GM18951 (cell line): ENCODE data around the gene ADGRL4.
"Not testable (repeated sequence)": the region's sequence is repeated elsewhere in the genome, so short reads cannot be mapped to it uniquely, and the experiment has no call there.

Source experiments
- POLR2A ChIP-seq: IDR thresholded peaks from 4 replicates; pipeline ENCODE4 v1.6.1; 2011; ENCODE audit warnings: mild to moderate bottlenecking; ENCODE audit not compliant: insufficient read length, insufficient read depth; ENCODE audit errors: extremely low read depth
- in situ Hi-C: fragments of 300-500 bp; cut with MboI; formaldehyde crosslinking; loops from one replicate; pipeline ENCODE4 v1.12.0; 2022; ENCODE audit warnings: low sequenced_read_pairs, mixed read lengths, inconsistent platforms; ENCODE audit not compliant: unreplicated experiment

The ADGRL4 gene

DNA sequence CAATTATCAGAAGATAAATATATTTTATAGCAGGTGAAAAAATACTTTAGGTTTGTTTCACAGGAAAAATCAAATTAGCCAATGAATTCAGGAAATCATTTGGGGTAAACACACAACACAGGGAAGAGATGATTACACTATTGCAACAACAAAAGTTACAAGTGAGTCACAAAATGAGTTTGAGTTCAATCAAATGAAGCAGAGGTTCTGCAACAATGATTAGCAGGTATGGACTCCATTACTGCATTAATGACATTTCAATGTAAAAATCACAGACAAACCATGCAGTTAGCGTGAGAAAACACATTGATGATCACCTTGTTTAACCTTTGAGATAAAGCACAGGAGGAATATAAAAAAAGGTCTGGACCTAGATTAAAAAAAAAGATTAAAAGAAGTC is 9.7 kb downstream of the ADGRL4 start:
- in situ Hi-C loops: no loop called here
- no peak for TF ChIP-seq POLR2A

DNA sequence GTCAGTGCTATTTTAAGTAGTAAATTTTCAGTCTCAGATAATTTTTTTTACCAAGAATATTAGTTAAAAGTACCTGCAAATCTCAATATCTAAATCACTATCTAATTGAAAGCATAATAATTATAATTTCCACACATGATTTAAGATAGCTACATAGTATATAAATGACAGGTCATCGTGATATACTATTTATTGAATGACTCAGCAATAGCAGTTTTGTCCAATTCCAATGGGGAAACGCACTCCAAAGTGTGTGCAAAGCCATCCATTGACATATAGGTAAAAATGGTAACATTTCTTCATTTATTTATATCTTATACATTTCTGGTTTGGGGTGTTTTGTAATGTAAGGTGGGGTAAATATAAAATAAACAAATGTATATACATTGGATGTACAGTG is 19.5 kb downstream of the ADGRL4 start:
- TF ChIP-seq POLR2A: no peak
- in situ Hi-C loops: no loop called here

DNA sequence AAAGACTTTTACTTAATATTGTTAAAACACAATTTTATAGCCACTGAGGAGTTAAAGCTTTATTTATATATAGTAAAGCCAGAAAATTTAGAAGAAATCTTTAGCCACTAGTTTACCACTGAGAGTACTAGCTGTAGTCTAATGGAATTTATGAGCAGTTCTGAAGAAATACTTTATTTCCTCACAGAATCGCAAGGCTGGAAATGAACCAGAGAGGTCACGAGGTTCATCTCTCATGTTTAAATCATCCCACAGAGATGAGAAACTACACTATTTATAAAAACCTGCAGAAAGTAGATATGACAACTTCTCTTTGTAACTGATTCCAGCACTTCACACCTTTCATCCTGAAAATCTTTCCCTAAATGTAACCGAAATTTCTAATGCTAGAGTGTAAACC is 26.0 kb downstream of the ADGRL4 start:
- in situ Hi-C loops: no loop called here
- no peak for TF ChIP-seq POLR2A

DNA sequence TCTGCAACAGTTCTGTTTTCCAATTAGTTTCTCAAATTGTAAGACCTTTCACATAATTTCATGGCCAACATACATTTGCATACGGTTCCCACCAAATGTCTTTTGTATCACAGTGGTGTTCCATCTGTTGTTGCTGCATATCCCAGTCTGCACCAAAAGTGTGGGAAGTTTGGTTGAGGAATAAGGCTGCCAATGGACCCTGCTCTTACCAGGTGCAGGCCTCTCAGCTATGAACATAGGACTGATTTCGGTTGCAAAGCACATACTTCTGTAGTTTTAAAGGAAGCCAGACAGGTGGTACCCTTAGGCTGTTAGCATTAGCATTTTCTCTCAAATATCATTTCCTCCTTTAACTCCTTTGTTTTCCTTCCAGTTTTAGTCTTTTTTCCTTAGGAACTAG is 33.8 kb downstream of the ADGRL4 start:
- TF ChIP-seq POLR2A: no peak
- in situ Hi-C loops: no loop called here

DNA sequence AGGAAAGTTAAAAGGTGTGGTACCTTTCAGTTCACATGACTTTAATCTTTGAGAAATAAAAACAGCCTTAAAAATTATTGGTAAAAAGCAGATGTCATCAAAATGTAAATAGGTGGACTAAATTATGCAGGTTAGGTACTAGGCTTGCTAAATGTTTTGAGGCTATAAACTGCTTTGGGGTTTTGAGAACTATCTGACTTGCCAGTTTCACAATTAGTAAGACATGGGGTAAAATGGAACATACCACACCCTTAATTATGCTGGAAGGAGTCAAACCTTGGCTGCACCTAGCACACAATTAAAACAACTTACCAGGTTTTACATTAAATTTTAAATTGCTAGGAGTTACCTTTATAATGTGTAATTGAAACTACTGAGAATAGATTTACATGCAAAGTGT is 39.4 kb downstream of the ADGRL4 start:
- in situ Hi-C loops: not testable (repeated sequence)

DNA sequence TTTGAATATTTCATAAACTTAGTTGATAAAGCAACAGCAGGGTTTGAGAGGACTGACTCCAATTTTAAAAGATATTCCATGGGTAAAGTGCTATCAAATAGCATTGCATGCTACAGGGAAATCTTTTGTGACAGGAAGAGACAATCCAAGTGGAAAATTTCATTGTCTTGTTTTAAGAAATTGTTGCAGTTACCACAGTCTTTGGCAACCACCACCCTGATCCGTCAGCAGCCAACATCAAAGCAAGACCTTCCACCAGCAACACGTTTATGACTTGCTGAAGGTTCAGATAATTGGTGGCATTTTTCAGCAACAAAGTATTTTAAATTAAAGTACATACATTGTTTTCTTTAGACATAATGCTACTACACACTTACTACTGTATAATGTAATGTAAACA is 47.8 kb downstream of the ADGRL4 start:
- TF ChIP-seq POLR2A: no peak
- in situ Hi-C loops: no loop called here

DNA sequence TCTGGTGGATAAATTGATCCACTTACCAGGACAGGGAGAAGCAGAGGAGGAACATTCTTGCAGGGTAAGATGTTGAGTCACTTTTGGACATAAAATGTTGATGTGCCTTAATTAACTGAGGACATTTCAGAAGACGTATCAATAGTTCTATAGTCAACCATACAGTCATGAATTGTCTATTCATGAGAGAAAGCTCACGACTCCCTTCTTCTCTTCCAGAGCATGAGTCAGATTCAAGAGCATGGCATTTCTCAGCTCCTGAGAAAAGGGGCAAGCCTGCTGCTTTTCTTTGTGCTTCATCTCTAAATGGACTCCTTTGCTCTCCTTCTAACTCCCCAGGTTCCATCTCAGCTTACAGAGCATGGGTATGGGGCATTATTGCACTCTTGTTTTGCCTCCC is 55.7 kb downstream of the ADGRL4 start:
- TF ChIP-seq POLR2A: no peak
- in situ Hi-C loops: no loop called here

DNA sequence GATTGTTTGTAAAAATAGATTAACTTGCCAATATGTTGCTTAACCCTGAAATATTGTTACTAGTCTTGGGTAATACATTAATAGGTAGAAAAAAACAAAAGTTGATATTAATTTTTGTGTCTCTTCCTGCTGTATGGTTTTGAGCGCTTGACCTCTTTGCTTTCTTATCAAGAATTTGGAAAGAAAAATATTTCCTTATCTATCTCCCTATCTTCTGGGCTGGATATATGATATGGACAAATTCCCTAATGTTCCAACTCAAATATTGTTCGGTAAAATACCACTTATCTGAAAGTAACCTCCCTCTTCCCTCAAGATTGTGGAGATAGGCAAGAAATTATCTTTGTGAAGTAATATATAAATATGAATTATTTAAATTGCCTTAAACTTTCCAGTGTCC is 57.3 kb downstream of the ADGRL4 start:
- no peak for TF ChIP-seq POLR2A
- in situ Hi-C loops: no loop called here

DNA sequence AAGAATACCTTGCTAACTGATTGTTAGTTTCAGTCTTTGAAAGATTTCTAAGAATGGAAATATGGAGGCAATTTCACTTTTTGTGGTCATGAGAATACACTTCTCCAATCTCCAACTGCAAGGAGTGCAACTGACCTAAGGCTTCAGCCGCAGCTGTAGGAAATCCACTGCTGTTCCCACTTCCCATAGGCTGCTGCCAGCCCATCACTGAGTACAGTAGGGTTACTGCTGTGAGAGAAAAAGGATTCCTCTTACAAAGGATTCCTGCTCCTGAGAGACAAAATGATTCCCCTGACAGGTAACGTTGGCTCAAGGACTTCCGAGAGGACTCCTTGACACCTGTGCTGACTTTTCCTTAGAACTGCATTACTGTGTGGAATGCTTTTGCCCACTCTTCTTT is 87.4 kb downstream of the ADGRL4 start:
- in situ Hi-C loops: no loop called here
- TF ChIP-seq POLR2A: no peak

DNA sequence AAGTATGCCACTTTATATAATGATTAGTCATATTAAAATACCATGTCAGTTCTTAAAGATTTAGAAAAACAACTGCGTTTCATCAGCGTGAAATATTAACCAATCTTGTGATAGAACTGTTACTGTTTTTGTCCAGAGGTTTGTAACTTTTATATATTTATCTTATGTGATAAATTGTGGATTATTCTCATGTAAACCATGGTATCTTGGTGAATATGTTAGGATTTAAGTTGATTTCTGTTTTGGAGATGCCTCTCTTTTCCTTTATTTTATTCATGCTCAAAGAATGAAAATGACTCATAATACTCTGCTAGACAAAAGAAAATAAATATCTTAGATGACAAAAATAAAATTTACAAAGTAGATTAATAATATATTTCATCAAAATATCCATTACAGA is 88.4 kb downstream of the ADGRL4 start:
- no peak for TF ChIP-seq POLR2A
- in situ Hi-C loops: no loop called here

DNA sequence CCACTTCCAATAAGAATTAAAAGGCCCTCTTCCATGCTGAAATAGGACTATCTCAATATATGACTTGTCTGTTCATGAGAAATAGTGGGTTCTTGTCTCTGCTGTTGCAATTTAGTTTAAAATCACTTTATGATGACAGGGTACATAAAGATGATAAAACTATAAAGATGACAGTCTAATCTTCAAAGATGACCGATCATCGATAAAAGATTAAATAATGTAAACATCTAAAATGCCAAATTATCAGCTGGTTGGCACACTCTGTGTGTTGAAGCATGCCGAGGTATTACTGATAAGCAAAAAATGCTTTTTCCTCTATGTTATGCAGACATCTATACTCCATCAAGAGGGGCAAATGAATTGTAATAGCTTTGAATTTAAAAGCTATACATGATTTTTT is 89.5 kb downstream of the ADGRL4 start:
- TF ChIP-seq POLR2A: no peak
- in situ Hi-C loops: no loop called here

DNA sequence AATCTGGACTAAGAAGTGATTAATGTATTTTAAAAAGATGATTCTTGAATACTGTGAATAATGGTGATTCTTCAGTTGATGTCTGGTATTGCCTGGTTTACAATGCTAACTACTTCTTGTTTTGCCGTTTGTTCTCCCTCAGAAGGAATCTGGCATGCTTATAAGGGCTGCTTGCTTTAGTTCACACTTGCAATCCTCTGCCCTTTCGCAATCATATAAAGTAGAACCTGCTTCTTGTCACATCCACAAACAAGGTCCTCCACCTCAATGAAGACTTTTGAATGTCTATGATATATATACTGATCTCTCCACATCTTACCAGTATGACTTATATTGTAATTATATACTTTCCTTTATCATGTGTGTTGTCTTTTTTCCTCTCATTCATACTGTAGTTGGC is 92.6 kb downstream of the ADGRL4 start:
- in situ Hi-C loops: no loop called here
- no peak for TF ChIP-seq POLR2A

DNA sequence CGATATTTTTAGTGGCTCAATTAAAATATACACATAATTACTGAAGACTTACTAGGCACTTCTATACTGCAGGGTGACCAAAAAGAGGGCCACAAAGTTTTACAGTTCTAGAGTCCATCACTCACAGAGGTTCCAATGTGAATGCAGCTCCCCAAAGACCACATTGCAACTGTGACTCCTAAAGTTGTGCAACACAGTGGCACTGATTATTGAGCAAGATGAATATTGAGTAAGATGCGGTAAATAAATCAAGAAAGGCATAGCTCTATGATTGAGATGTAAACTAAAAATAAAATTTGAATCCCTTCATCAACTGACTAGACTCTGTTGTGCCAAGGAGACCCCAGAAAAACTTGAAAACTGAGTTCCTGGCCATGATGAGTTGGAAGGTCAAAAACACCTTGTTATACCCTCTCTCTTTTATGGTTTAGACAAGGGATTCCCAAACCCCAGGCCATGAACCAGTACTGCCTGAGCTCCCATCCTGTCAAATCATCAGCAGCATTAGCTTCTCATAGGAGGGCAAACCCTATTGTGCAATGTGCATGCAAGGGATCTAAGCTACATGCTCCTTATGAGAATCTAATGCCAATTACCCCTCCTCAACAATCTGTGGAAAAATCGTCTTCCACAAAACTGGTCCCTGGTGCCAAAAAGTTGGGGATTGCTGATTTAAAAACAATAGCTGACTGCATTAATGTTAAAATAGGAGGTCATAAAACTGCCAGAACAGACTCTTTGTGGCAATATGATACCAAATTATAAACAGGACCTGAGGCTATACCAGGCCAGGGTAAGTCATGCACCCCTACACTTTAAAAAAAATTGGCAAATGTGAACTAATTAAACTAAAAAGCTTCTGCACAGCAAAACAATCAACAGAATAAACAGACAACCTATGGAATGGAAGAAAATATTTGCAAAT is 94.3 kb downstream of the ADGRL4 start:
- in situ Hi-C loops: no loop called here
- no peak for TF ChIP-seq POLR2A

DNA sequence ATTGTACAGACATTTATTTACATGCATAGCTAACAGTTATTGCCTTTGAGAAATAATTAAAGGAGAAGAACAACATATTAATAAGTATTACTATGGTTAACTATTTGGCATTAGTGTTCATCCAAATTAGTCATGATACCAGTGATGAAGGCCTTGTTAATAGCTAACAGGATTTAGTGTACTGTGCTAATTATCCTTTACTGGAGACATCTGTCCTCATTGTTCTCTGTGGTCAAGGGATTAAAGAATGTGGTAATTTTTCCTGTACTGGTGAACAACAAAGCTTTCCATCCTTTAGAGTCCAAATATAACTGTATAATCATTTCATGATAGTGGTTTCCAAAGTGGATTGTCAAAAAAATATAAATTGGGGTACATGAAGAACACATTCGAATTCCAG is 103.9 kb downstream of the ADGRL4 start:
- TF ChIP-seq POLR2A: no peak
- in situ Hi-C loops: no loop called here

DNA sequence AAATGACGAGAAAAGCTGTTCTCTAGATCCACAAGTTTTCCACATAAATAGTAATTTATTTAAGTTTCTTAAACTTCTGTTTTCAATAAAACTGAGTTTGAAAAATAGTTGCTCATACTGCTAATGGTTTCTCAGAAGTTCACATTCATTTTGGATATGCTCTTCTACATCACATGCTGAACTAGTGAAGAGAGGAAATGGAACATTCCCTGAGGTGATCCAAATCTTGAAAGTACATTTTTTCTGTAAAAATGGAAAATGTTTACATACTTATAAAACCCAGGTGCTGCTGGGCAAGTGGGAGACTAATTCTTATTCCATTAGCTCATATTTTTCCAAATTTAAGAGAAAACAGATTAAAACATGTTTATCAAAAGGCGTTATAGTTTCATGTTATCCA is 111.7 kb downstream of the ADGRL4 start:
- in situ Hi-C loops: no loop called here
- TF ChIP-seq POLR2A: no peak

DNA sequence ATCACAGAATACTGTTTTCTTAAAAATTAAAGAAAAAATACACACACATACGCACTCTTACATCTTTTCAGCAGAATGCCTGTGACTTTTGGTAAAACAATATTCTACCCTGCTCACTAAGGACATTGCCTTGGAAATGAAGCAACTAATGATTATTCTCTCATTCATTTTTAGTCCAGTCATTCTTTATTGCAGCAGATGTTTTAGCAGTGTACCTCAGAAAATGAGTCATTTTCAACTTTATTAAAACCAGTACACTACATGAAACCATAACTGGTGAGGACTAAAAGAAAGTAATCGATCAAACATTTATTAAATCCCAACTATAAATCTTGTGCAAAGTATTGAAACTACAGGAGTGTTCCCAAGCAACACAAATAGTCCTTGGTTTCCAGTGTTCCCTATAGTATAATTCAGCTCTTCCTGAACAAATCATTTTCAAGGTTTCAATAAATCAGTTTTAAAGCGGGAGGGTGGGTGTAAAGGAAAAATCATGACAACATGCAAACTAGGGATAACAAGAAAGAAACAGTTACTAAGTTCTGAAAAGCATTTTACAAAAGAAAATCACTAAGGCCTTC is 114.2 kb downstream of the ADGRL4 start:
- in situ Hi-C loops: no loop called here
- no peak for TF ChIP-seq POLR2A
